Memory B cell (primary cell): ENCODE measurements around the gene COL4A2.

Experiments
- ATAC-seq: fragments of 150-1000 bp; cut with Tn5 transposase; 2 replicates; pipeline ENCODE4 v1.10.0; 2021; ENCODE audit warnings: low read depth, mild to moderate bottlenecking, moderate library complexity
- DNase-seq, 2 donors: peaks; one replicate each; pipeline ENCODE4 v3.0.0; 2022; ENCODE audit warnings: low spot score in 2 of 2
- H3K27ac Mint-ChIP-seq: one replicate; pipeline ENCODE4 v1.8.0; 2022; ENCODE audit warnings: mild to moderate bottlenecking, moderate library complexity, mixed read lengths
- H3K27me3 Mint-ChIP-seq: one replicate; pipeline ENCODE4 v1.8.0; 2022; ENCODE audit warnings: mixed read lengths
- H3K36me3 Mint-ChIP-seq: one replicate; pipeline ENCODE4 v1.8.0; 2022; ENCODE audit warnings: mild to moderate bottlenecking, mixed read lengths
- H3K4me1 Mint-ChIP-seq: one replicate; pipeline ENCODE4 v1.8.0; 2022; ENCODE audit warnings: mixed read lengths
- H3K4me3 Mint-ChIP-seq: one replicate; pipeline ENCODE4 v1.8.0; 2022; ENCODE audit warnings: mild to moderate bottlenecking, moderate library complexity, mixed read lengths
- H3K9me3 Mint-ChIP-seq: one replicate; pipeline ENCODE4 v1.8.0; 2022; ENCODE audit warnings: mixed read lengths

Gene COL4A2

GRCh38 chr13:110403721-110404120, 96.6 kb downstream of the COL4A2 start:
- H3K27me3 Mint-ChIP-seq, result peaks cover 17% of the 10 kb centered on the region
- DNase-seq (no peak), ATAC-seq (no peak)
- H3K4me1 Mint-ChIP-seq, result peaks cover 2% of the 10 kb centered on the region
- no peak overlapping the region for H3K27ac Mint-ChIP-seq
- H3K4me3 Mint-ChIP-seq, result no peak overlapping the region
- no peaks in the 10 kb centered on the region for H3K9me3 Mint-ChIP-seq
- no peaks in the 10 kb centered on the region for H3K36me3 Mint-ChIP-seq

- Mint-ChIP-seq H3K4me1 (peaks cover 2% of the 10 kb centered on the region), H3K9me3 (no peaks in the 10 kb centered on the region)
- no peak for ATAC-seq
Observed at GRCh38 chr13:110404321-110404720, 97.2 kb downstream of the COL4A2 start.

GRCh38 chr13:110405597-110406450, 98.7 kb downstream of the COL4A2 start:
- Mint-ChIP-seq H3K4me3 (no peak overlapping the region), H3K36me3 (no peaks in the 10 kb centered on the region), H3K9me3 (no peaks in the 10 kb centered on the region), H3K27ac (no peak overlapping the region), H3K4me1 (peaks cover 2% of the 10 kb centered on the region), H3K27me3 (peaks cover 19% of the 10 kb centered on the region)
- ATAC-seq, result no peak
- no peak for DNase-seq

More at GRCh38 chr13:110404321-110404720, 97.2 kb downstream of the COL4A2 start:
- Mint-ChIP-seq H3K27ac (no peak overlapping the region), H3K27me3 (peaks cover 17% of the 10 kb centered on the region), H3K4me3 (no peak overlapping the region), H3K36me3 (no peaks in the 10 kb centered on the region)
- DNase-seq, result no peak

GRCh38 chr13:110407021-110407420, 99.9 kb downstream of the COL4A2 start:
- Mint-ChIP-seq H3K4me1 (peaks cover 2% of the 10 kb centered on the region), H3K27me3 (peaks cover 21% of the 10 kb centered on the region), H3K27ac (no peak overlapping the region), H3K36me3 (no peaks in the 10 kb centered on the region), H3K9me3 (no peaks in the 10 kb centered on the region), H3K4me3 (no peak overlapping the region)
- DNase-seq, result no peak
- no peak for ATAC-seq

DNA sequence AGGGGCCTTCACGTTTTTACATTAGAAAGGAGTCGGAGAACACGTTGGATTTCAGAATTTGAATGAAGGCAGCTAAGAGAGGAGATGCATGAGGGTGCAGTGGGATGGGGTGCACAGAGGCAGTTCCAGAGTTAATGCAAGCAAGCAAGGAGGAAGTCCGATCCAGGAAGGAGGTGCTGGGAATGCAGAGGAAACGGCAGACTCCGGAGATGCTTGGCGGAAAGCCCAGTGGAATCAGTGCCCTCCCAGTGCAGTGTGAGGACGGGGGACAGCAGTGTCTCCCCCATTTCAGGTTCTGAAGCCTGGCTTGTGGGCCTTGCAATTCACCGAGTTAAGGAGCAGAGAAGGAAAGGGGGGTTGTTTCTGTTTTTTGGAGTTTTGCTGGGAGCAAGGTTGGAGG, 100.4 kb downstream of the COL4A2 start:
- Mint-ChIP-seq H3K27ac (no peak overlapping the region), H3K9me3 (no peaks in the 10 kb centered on the region), H3K36me3 (no peaks in the 10 kb centered on the region), H3K4me1 (peaks cover 2% of the 10 kb centered on the region), H3K27me3 (peaks cover 25% of the 10 kb centered on the region), H3K4me3 (no peak overlapping the region)
- no peak for ATAC-seq
- DNase-seq, result no peak

DNA sequence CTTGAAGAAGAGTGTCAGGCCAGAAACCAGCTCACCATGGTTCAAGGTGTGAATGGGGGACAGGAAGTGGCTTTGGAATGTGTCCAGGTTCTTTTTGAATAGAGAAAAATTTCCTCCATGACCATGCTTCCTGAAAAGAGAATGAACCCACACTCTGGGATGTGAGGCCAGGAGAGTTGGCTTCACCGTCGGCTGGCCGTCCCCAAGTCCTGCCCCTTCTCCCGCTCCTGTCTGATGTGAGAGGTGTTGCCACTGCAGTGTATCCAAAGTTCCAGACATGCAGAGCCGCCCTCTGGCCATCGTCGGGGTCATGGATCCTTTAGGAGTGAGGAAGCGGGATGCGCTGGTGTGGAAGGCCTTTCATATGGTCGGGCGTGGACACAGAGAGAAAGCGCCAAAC, 101.2 kb downstream of the COL4A2 start:
- ATAC-seq, result no peak
- Mint-ChIP-seq H3K27ac (no peak overlapping the region), H3K4me3 (no peak overlapping the region)

GRCh38 chr13:110409581-110409992, 102.5 kb downstream of the COL4A2 start:
- Mint-ChIP-seq H3K4me1 (peaks cover 2% of the 10 kb centered on the region), H3K36me3 (no peaks in the 10 kb centered on the region), H3K9me3 (no peaks in the 10 kb centered on the region), H3K27me3 (peaks cover 18% of the 10 kb centered on the region), H3K4me3 (no peak overlapping the region), H3K27ac (no peak overlapping the region)
- ATAC-seq (no peak), DNase-seq (no peak)

More for the DNA sequence above, 101.2 kb downstream of the COL4A2 start:
- Mint-ChIP-seq H3K27me3 (peaks cover 22% of the 10 kb centered on the region), H3K36me3 (no peaks in the 10 kb centered on the region), H3K4me1 (peaks cover 2% of the 10 kb centered on the region), H3K9me3 (no peaks in the 10 kb centered on the region)
- no peak for DNase-seq

- no peak overlapping the region for H3K4me3 Mint-ChIP-seq
- no peak for DNase-seq
- H3K27me3 Mint-ChIP-seq, result peaks cover 17% of the 10 kb centered on the region
- H3K4me1 Mint-ChIP-seq, result peaks cover 2% of the 10 kb centered on the region
- ATAC-seq, result no peak
- peak overlapping the region; percentile 4 for H3K27ac Mint-ChIP-seq
- H3K9me3 Mint-ChIP-seq, result no peaks in the 10 kb centered on the region
- H3K36me3 Mint-ChIP-seq, result no peaks in the 10 kb centered on the region
Observed at GRCh38 chr13:110410000-110410399, 102.9 kb downstream of the COL4A2 start.

DNA sequence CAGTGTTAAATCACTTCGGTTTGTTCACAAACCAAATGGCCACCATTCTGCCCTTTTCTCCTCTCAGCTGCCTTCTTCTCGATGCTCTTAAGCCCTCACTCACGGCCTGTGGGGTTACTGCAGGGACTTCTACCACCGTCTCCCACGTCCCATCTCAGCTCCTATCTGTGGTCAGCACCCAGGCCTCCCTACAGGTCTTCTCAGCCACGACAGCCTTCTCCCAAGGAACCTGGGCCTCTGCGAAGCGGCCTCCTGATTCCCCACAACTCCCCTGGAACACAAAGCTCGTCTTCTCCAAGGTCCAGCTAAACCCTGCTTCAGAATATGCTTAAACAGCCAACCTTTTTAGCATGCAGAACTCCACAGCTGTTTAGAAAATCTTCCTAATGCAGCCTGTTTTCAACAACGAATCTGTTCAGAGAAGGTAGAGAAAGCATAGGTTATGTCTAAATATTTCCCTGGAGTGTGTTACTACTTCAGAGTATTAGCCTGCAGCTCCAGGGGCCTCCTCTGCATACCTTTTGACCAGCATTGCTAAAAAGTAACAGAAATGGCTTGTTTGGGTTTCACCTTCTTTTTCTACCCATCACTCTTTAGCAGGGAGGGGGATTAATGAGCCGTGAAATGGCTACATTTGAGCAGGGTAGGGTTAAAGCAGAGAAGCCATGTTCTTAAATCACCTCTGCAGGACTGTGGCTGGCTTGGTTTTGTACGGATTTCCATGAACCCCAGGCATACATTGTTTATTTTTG, 104.0 kb downstream of the COL4A2 start:
- DNase-seq (no peak), ATAC-seq (no peak)
- H3K4me3 Mint-ChIP-seq, result no peak overlapping the region
- peaks cover 2% of the 10 kb centered on the region for H3K4me1 Mint-ChIP-seq
- H3K36me3 Mint-ChIP-seq, result no peaks in the 10 kb centered on the region
- no peaks in the 10 kb centered on the region for H3K9me3 Mint-ChIP-seq
- peaks cover 19% of the 10 kb centered on the region for H3K27me3 Mint-ChIP-seq
- H3K27ac Mint-ChIP-seq, result peak overlapping the region; percentile 4

DNA sequence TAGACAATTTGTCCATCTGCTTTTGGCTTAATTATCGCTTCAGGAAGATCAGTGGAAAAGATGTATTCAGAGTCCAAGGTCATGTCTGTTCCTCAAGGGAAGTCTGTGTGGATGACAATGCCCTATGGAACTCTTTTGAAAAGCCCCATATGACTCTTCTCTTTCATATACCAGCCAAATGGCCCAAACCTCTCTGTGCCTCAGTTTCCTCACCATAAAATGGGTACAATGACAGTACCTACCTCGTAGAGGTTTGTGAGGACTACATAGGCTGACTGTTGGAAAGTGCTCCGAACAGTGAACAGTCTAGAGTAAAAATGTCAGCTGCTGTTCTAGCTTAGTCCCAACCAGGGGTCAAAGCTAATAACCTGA, 104.6 kb downstream of the COL4A2 start:
- Mint-ChIP-seq H3K36me3 (no peaks in the 10 kb centered on the region), H3K4me1 (peaks cover 2% of the 10 kb centered on the region), H3K4me3 (no peak overlapping the region), H3K9me3 (no peaks in the 10 kb centered on the region), H3K27me3 (peaks cover 19% of the 10 kb centered on the region), H3K27ac (no peak overlapping the region)
- DNase-seq (no peak), ATAC-seq (no peak)

GRCh38 chr13:110412132-110412914, 105.2 kb downstream of the COL4A2 start:
- Mint-ChIP-seq H3K9me3 (no peaks in the 10 kb centered on the region), H3K27me3 (peaks cover 18% of the 10 kb centered on the region), H3K4me1 (peaks cover 2% of the 10 kb centered on the region), H3K27ac (no peak overlapping the region), H3K4me3 (no peak overlapping the region), H3K36me3 (no peaks in the 10 kb centered on the region)
- DNase-seq, result peak; percentile 46 to 61
- peak; percentile 67 for ATAC-seq

DNA sequence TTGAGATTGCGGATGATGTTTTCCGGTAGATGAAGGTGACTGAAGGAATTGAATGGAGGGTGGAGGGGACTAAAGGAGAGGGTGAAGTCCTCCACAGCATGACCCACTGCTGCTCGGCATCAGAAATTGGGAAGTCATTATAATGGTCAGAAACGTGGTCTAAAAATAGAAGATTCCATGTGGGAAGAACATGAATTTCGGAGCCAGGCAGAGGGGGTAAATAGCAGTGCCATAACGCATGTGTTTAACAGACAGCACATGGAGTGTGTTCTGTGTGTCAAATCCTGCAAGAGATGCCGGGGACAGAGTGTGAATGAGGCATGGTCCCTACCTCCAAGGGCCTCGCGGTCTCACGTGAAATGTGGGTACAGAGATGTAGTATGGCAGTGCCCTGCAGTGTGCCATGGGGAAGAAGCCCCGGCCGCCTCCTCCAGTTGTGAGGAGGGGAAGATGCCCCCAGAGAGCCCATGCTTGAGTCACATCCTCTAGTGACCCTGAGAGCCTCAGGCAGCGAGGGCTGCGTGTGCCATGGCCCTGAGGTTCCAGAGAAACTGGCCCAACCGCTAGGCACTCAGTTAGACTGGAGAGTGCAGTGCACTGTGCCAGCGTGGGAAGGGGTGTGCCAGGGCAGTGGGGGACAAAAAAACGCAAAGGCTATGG, 106.1 kb downstream of the COL4A2 start:
- no peaks in the 10 kb centered on the region for H3K9me3 Mint-ChIP-seq
- no peak for ATAC-seq
- H3K27me3 Mint-ChIP-seq, result peaks cover 16% of the 10 kb centered on the region
- H3K4me3 Mint-ChIP-seq, result no peak overlapping the region
- H3K27ac Mint-ChIP-seq, result no peak overlapping the region
- DNase-seq, result no peak
- H3K4me1 Mint-ChIP-seq, result no peaks in the 10 kb centered on the region
- H3K36me3 Mint-ChIP-seq, result no peaks in the 10 kb centered on the region

GRCh38 chr13:110413676-110414040, 106.6 kb downstream of the COL4A2 start:
- no peak for DNase-seq
- Mint-ChIP-seq H3K4me3 (no peak overlapping the region), H3K27me3 (peaks cover 16% of the 10 kb centered on the region), H3K9me3 (no peaks in the 10 kb centered on the region), H3K27ac (no peak overlapping the region), H3K4me1 (no peaks in the 10 kb centered on the region), H3K36me3 (no peaks in the 10 kb centered on the region)
- no peak for ATAC-seq
